ENCODE results near the gene PSMA5.
A peak's percentile ranks its signal among the peaks of the same experiment; 100 is the strongest.

The PSMA5 gene

GRCh38 chr1:109399326-109399957 lies 26.8 kb downstream of the PSMA5 start:
- TF ChIP-seq CTCF (IDR thresholded peaks at IDR 0.05; ENCODE audit: low read depth, low read length) (peak; percentile 8), POLR2A (IDR thresholded peaks at IDR 0.05; ENCODE audit: extremely low read depth, insufficient read length) (no peak)
- DNase-seq (ENCODE audit: low read depth), result peak; percentile 67
- no peak overlapping the region for H3K4me3 ChIP-seq (ENCODE audit: low read depth, low read length)

- no peak for DNase-seq (ENCODE audit: low read depth)
- TF ChIP-seq CTCF (IDR thresholded peaks at IDR 0.05; ENCODE audit: low read depth, low read length) (no peak), POLR2A (IDR thresholded peaks at IDR 0.05; ENCODE audit: extremely low read depth, insufficient read length) (no peak)
- no peak overlapping the region for H3K4me3 ChIP-seq (ENCODE audit: low read depth, low read length)
These were observed 27.7 kb downstream of the PSMA5 start for GRCh38 chr1:109398343-109399225.

GRCh38 chr1:109397581-109398342 lies 28.5 kb downstream of the PSMA5 start, which contains the start of gene SORT1:
SORT1 (minus strand) TSS chr1:109397918; CDS start chr1:109397892, 26 bp downstream.
- H3K4me3 ChIP-seq (ENCODE audit: low read depth, low read length), result no peak within 1 kb of the TSS
- DNase-seq (ENCODE audit: low read depth), result peak; percentile 45
- TF ChIP-seq MYC (IDR thresholded peaks at IDR 0.05; ENCODE audit: low read depth, low read length) (no peak), CTCF (IDR thresholded peaks at IDR 0.05; ENCODE audit: low read depth, low read length) (no peak), MAX (IDR thresholded peaks at IDR 0.05; ENCODE audit: low read depth, low read length) (no peak), POLR2A (IDR thresholded peaks at IDR 0.05; ENCODE audit: extremely low read depth, insufficient read length) (no peak)

DNA sequence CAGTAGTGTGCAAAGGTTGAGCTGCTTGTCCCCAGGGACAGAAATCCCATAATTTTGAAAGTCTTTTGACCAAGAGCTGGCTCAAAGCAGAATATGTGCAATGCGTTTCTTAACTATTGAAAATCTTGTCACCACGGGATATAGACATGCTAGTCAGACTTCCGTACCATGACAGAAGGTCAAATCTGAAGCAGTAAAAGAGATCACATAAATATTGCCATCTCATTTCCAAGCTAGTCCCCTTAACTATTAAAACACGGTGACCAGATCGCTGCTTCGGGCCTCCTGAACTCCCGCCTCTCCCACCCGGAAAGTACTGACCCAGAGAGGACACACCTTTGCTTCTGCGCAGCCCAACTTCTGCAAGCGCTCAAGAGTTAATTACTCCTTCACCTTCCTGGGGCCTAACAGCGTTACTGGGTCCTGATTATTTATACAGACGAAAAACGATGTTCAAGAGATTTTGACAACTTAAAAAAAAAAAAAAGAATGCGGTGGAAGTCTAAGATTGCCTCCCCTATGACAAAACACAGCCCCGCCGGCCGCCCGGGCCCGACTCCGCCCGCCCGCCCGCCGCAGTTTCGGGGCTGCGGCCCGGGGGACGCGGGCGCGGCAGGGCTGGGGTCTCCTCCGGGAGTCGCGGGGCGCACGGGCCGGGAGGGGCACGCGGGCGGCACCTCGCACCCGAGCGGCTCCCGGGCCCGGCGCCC lies 29.2 kb downstream of the PSMA5 start:
- H3K4me3 ChIP-seq (ENCODE audit: low read depth, low read length), result no peak overlapping the region
- TF ChIP-seq MAX (IDR thresholded peaks at IDR 0.05; ENCODE audit: low read depth, low read length) (no peak), POLR2A (IDR thresholded peaks at IDR 0.05; ENCODE audit: extremely low read depth, insufficient read length) (no peak), CTCF (IDR thresholded peaks at IDR 0.05; ENCODE audit: low read depth, low read length) (no peak), MYC (IDR thresholded peaks at IDR 0.05; ENCODE audit: low read depth, low read length) (no peak)
- no peak for DNase-seq (ENCODE audit: low read depth)

GRCh38 chr1:109396513-109396839 lies 29.8 kb downstream of the PSMA5 start:
- no peak for TF ChIP-seq CTCF (IDR thresholded peaks at IDR 0.05; ENCODE audit: low read depth, low read length)
- no peak for DNase-seq (ENCODE audit: low read depth)
- no peak overlapping the region for H3K4me3 ChIP-seq (ENCODE audit: low read depth, low read length)

All from NB4 (cell line).